H1 (cell line): ENCODE results near the gene CLRN2. TPM values are rescaled to one million over a fixed set of nuclear protein-coding genes. Genes with fewer than 3 reads are reported as not detected.

Source experiments
- CTCF ChIA-PET: fragments of 300-600 bp; sonication (Branson Sonifier 250); formaldehyde crosslinking; loops from one replicate; lab custom pipeline; 2021; ENCODE audit not compliant: partially characterized antibody; lab: Charles Lee
- POLR2A ChIA-PET: fragments of 300-600 bp; sonication (Branson Sonifier 250); formaldehyde crosslinking; loops from one replicate; lab custom pipeline; 2021; ENCODE audit warnings: inconsistent platforms; ENCODE audit not compliant: partially characterized antibody; lab: Charles Lee
- DNase-seq, 2 experiments: peaks; one replicate each; pipeline versions ENCODE4 v3.0.0 to v3.0.0-alpha.2; 2010 to 2022; ENCODE audit warnings: low spot score in 2 of 2, low read depth in 1 of 2, mixed read lengths in 1 of 2
- FAIRE-seq: peaks from 2 replicates; lab custom pipeline; 2011; peaks lifted over from hg19 to GRCh38; lab: Jason Lieb, UNC
- H2AFZ ChIP-seq: 2 replicates; pipeline ENCODE4 v1.8.1; 2012; ENCODE audit warnings: low read length, inconsistent platforms
- H2AK5ac ChIP-seq: 2 replicates; pipeline ENCODE4 v1.6.1; 2013; ENCODE audit warnings: low read depth, low read length
- H2BK120ac ChIP-seq: replicated peaks from 2 replicates; pipeline ENCODE3; 2013; ENCODE audit warnings: low read depth, low read length, inconsistent platforms
- H2BK12ac ChIP-seq: 2 replicates; pipeline ENCODE4 v1.6.1; 2013; ENCODE audit warnings: low read depth, low read length
- H2BK15ac ChIP-seq: 2 replicates; pipeline ENCODE4 v1.6.1; 2013; ENCODE audit warnings: low read length
- H2BK20ac ChIP-seq: 2 replicates; pipeline ENCODE4 v1.6.1; 2013; ENCODE audit warnings: low read length
- H2BK5ac ChIP-seq: 2 replicates; pipeline ENCODE4 v1.6.1; 2013; ENCODE audit warnings: low read depth, low read length
- H3K14ac ChIP-seq: 2 replicates; pipeline ENCODE4 v1.6.1; 2013; ENCODE audit warnings: inconsistent platforms; ENCODE audit not compliant: insufficient read length
- H3K18ac ChIP-seq: 2 replicates; pipeline ENCODE4 v1.6.1; 2013; ENCODE audit warnings: low read length; ENCODE audit errors: extremely low read depth
- H3K23ac ChIP-seq: 2 replicates; pipeline ENCODE4 v1.6.1; 2013; ENCODE audit warnings: inconsistent platforms; ENCODE audit not compliant: insufficient read length
- H3K23me2 ChIP-seq: 2 replicates; pipeline ENCODE4 v1.6.1; 2013; ENCODE audit warnings: low read depth, low read length
- H3K27ac ChIP-seq: 2 replicates; pipeline ENCODE4 v1.6.1; 2011; ENCODE audit warnings: low read depth, low read length, inconsistent platforms
- H3K27me3 ChIP-seq, 4 experiments: replicated peaks in 1 of 4; 1 replicate in 1 of 4; 2 replicates in 3 of 4; pipeline versions ENCODE4 v1.6.1 to v1.8.1; 2011 to 2013; ENCODE audit warnings: low read length in 3 of 4, mild to moderate bottlenecking in 3 of 4, inconsistent platforms in 2 of 4, mixed read lengths in 2 of 4, moderate library complexity in 1 of 4; ENCODE audit not compliant: control insufficient read depth in 3 of 4, insufficient read depth in 3 of 4; ENCODE audit errors: extremely low read depth in 1 of 4
- H3K36me3 ChIP-seq, 4 experiments: 2 replicates each; pipeline versions ENCODE4 v1.6.1 to v1.8.1; 2011 to 2013; ENCODE audit warnings: mild to moderate bottlenecking in 4 of 4, low read length in 3 of 4, moderate library complexity in 2 of 4, control low read depth in 1 of 4, inconsistent platforms in 1 of 4; ENCODE audit not compliant: insufficient read depth in 4 of 4, control insufficient read depth in 2 of 4
- H3K4ac ChIP-seq: replicated peaks from 2 replicates; pipeline ENCODE3; 2013; ENCODE audit warnings: low read length, low read depth, mixed read lengths, inconsistent platforms; ENCODE audit not compliant: insufficient read length
- H3K4me1 ChIP-seq, 4 experiments: replicated peaks in 1 of 4; 1 replicate in 1 of 4; 2 replicates in 3 of 4; pipeline versions ENCODE4 v1.6.1 to v1.8.1; 2011 to 2013; ENCODE audit warnings: low read length in 3 of 4, inconsistent platforms in 2 of 4, mixed read lengths in 1 of 4; ENCODE audit not compliant: insufficient read depth in 4 of 4, control insufficient read depth in 3 of 4
- H3K4me2 ChIP-seq, 2 experiments: 2 replicates each; pipeline versions ENCODE4 v1.6.1 to v1.8.1; 2011 to 2013; ENCODE audit warnings: low read depth in 2 of 2, low read length in 2 of 2, control low read depth in 1 of 2, inconsistent platforms in 1 of 2, mild to moderate bottlenecking in 1 of 2; ENCODE audit not compliant: insufficient read depth in 1 of 2
- H3K4me3 ChIP-seq, 4 experiments: fragments of 200-600, 300-600 bp in 1 of 4; sonication (generic), shearing (Covaris generic), sonication (Bioruptor Twin) in 1 of 4; 2 replicates each; pipeline versions ENCODE4 v1.5.1 to v1.8.1; 2011 to 2016; ENCODE audit warnings: low read length in 4 of 4, low read depth in 3 of 4, control low read depth in 2 of 4, inconsistent platforms in 2 of 4, mild to moderate bottlenecking in 2 of 4, mixed read lengths in 1 of 4, moderate library complexity in 1 of 4; ENCODE audit not compliant: insufficient read depth in 2 of 4; ENCODE audit errors: extremely low read depth in 1 of 4
- H3K56ac ChIP-seq: replicated peaks from 2 replicates; pipeline ENCODE3; 2013; ENCODE audit warnings: low read depth, mild to moderate bottlenecking, mixed read lengths, low read length, inconsistent platforms; ENCODE audit not compliant: insufficient read length
- H3K79me1 ChIP-seq: 2 replicates; pipeline ENCODE4 v1.6.1; 2013; ENCODE audit warnings: low read depth, low read length, control low read depth
- H3K79me2 ChIP-seq, 2 experiments: 2 replicates each; pipeline versions ENCODE4 v1.6.1 to v1.8.1; 2012 to 2013; ENCODE audit warnings: low read length in 2 of 2, mild to moderate bottlenecking in 2 of 2, inconsistent platforms in 1 of 2; ENCODE audit not compliant: insufficient read depth in 2 of 2, control insufficient read depth in 1 of 2
- H3K9ac ChIP-seq, 4 experiments: replicated peaks in 1 of 4; 1 replicate in 1 of 4; 2 replicates in 3 of 4; pipeline versions ENCODE4 v1.6.1 to v1.8.1; 2011 to 2013; ENCODE audit warnings: low read depth in 3 of 4, low read length in 3 of 4, control low read depth in 2 of 4, mild to moderate bottlenecking in 2 of 4, moderate library complexity in 2 of 4, inconsistent platforms in 1 of 4; ENCODE audit errors: extremely low read depth in 1 of 4
- H3K9me3 ChIP-seq, 2 experiments: 2 replicates each; pipeline versions ENCODE4 v1.6.1 to v1.8.1; 2012 to 2013; ENCODE audit warnings: mild to moderate bottlenecking in 2 of 2, moderate library complexity in 2 of 2, control low read depth in 1 of 2, inconsistent platforms in 1 of 2, low read depth in 1 of 2, low read length in 1 of 2, mixed read lengths in 1 of 2; ENCODE audit not compliant: insufficient read depth in 2 of 2
- H4K20me1 ChIP-seq, 2 experiments: replicated peaks in 1 of 2; 2 replicates each; pipeline versions ENCODE3 to v1.8.1; 2011 to 2013; ENCODE audit warnings: inconsistent platforms in 2 of 2, low read length in 2 of 2, mild to moderate bottlenecking in 1 of 2; ENCODE audit not compliant: insufficient read depth in 2 of 2, control insufficient read depth in 1 of 2
- H4K5ac ChIP-seq: 2 replicates; pipeline ENCODE4 v1.6.1; 2013; ENCODE audit warnings: low read length, low read depth, mixed read lengths, inconsistent platforms; ENCODE audit not compliant: insufficient read length
- H4K8ac ChIP-seq: 2 replicates; pipeline ENCODE4 v1.8.0; 2013; ENCODE audit warnings: mild to moderate bottlenecking, moderate library complexity, low read length, inconsistent platforms; ENCODE audit not compliant: insufficient read depth; ENCODE audit errors: extremely low read depth
- H4K91ac ChIP-seq: replicated peaks from 2 replicates; pipeline ENCODE3; 2013; ENCODE audit warnings: low read length, mixed read lengths, inconsistent platforms; ENCODE audit not compliant: insufficient read length
- KDM1A ChIP-seq: fragments of 200-600, 300-600 bp; sonication (generic); IDR thresholded peaks from 2 replicates; pipeline ENCODE4 v1.7.1; 2016; ENCODE audit warnings: mild to moderate bottlenecking, low read length, borderline replicate concordance
- RBBP5 ChIP-seq: IDR thresholded peaks from 2 replicates; pipeline ENCODE4 v1.7.1; 2012; ENCODE audit warnings: low read depth, mild to moderate bottlenecking, inconsistent platforms, low read length, moderate library complexity, borderline replicate concordance
- SAP30 ChIP-seq: fragments of 300-600 bp; sonication (generic); IDR thresholded peaks from 2 replicates; pipeline ENCODE4 v1.7.1; 2012; ENCODE audit warnings: low read length, moderate library complexity, mild to moderate bottlenecking, inconsistent platforms; ENCODE audit not compliant: insufficient read depth, insufficient replicate concordance
- TAF7 ChIP-seq: optimal IDR thresholded peaks from 2 replicates; pipeline ENCODE3; 2011; ENCODE audit warnings: low read depth, mild to moderate bottlenecking, inconsistent platforms, low read length, moderate library complexity, borderline replicate concordance
- ZNF274 ChIP-seq: IDR thresholded peaks from 2 replicates; pipeline ENCODE4 v1.7.0; 2012; ENCODE audit warnings: low read length, borderline replicate concordance; ENCODE audit errors: extremely low read depth
- WGBS, 2 experiments: shearing (Covaris generic) in 1 of 2; methylation state at CpG; one replicate each; pipeline versions ENCODE4 v1.1.6 to v1.1.7; 2013 to 2015; ENCODE audit warnings: low lambda C conversion rate in 2 of 2, mixed read lengths in 2 of 2, inconsistent platforms in 1 of 2, low coverage in 1 of 2, missing lambda C conversion rate in 1 of 2; ENCODE audit not compliant: insufficient replicate concordance in 2 of 2, insufficient coverage in 1 of 2, insufficient read length in 1 of 2; ENCODE audit errors: extremely low coverage in 1 of 2, missing lambda C conversion rate in 1 of 2; 5-methylcytosine and 5-hydroxymethylcytosine counted together
- polyA plus RNA-seq, 7 experiments: library from polyadenylated mRNA; depleted of rRNA in 3 of 7; stranded (reverse) in 5 of 7; unstranded in 2 of 7; fragments of >200 nt in 5 of 7; fragments of 200-250 nt in 2 of 7; gene quantifications; 1 replicate in 5 of 7; 2 replicates in 1 of 7; 4 replicates in 1 of 7; pipeline versions ENCODE4 v1.2.1 to v1.2.3, GENCODE V29; 2011 to 2013; ENCODE audit warnings: missing spikeins in 2 of 7, mixed read lengths in 2 of 7
- total RNA-seq: library from RNA; stranded (reverse); fragmentation: NEBNext Ultra II Directional; extraction: Animal tissue kit (Norgen Biotek cat#: 25700); gene quantifications from 2 replicates; pipeline ENCODE4 v1.2.1, GENCODE V29; 2021

Gene CLRN2
- total and polyA plus RNA-seq, 2 of the 8 experiments (the other 6 are each of a cell fraction or from before 2014, with no cell fraction given) = not detected

- H4K20me1 ChIP-seq = no peaks in the 10 kb centered on the region
- no peak overlapping the region for H3K27ac ChIP-seq
- H3K18ac ChIP-seq = no peak overlapping the region
- no peak overlapping the region for H3K4ac ChIP-seq
- no peak overlapping the region for H3K9ac ChIP-seq
- ChIA-PET CTCF (interaction anchor here (0.9 to 1.5 kb wide), 4 partner anchors 17 to 63 kb away, joined by 3 to 5 read pairs (median 4); no protein-coding TSS in a partner anchor), POLR2A (interaction anchor here (0.7 to 0.9 kb wide), 2 partner anchors 14 to 230 kb away, joined by 3 read pairs; no protein-coding TSS in a partner anchor)
- no peak overlapping the region for H2BK15ac ChIP-seq
- 69% methylated on average over 8 of the region's 8 CpGs; no CpG with 5 or more reads in 1 of the 2 experiments for WGBS, 2 experiments
- H4K5ac ChIP-seq = no peak overlapping the region
- H2BK5ac ChIP-seq = no peak overlapping the region
- H2BK20ac ChIP-seq = no peak overlapping the region
- no peaks in the 10 kb centered on the region for H3K27me3 ChIP-seq
- no peaks in the 10 kb centered on the region for H3K79me1 ChIP-seq
- DNase-seq (no peak), FAIRE-seq (no peak)
- H3K14ac ChIP-seq = no peak overlapping the region
- no peak overlapping the region for H3K56ac ChIP-seq
- no peak overlapping the region for H2BK12ac ChIP-seq
- no peak overlapping the region for H2AK5ac ChIP-seq
- H3K4me2 ChIP-seq = no peak overlapping the region
- no peaks in the 10 kb centered on the region for H3K9me3 ChIP-seq
- no peak overlapping the region for H3K23ac ChIP-seq
- H3K36me3 ChIP-seq = no peaks in the 10 kb centered on the region
- H3K4me1 ChIP-seq = no peaks in the 10 kb centered on the region
- H2BK120ac ChIP-seq = no peak overlapping the region
- H3K79me2 ChIP-seq = no peaks in the 10 kb centered on the region
- peaks cover 2% of the 10 kb centered on the region; the same call in 1 of the 2 replicates for H3K23me2 ChIP-seq
- no peak overlapping the region for H4K8ac ChIP-seq
- TF ChIP-seq ZNF274 (no peak), RBBP5 (no peak), SAP30 (no peak), KDM1A (no peak), TAF7 (no peak)
- H4K91ac ChIP-seq = no peak overlapping the region
- no peak overlapping the region for H3K4me3 ChIP-seq
- H2AFZ ChIP-seq = no peak overlapping the region
Measured at GRCh38 chr4:17531538-17532285, 16.7 kb downstream of the CLRN2 start.
